ENCODE data around the gene RCHY1.
"Not testable (repeated sequence)": the region's sequence is repeated elsewhere in the genome, so short reads cannot be mapped to it uniquely, and the experiment has no call there.

RCHY1 gene

GRCh38 chr4:75514949-75515612 lies 878 bp upstream of the RCHY1 start:
- peak; percentile 60 for DNase-seq

DNA sequence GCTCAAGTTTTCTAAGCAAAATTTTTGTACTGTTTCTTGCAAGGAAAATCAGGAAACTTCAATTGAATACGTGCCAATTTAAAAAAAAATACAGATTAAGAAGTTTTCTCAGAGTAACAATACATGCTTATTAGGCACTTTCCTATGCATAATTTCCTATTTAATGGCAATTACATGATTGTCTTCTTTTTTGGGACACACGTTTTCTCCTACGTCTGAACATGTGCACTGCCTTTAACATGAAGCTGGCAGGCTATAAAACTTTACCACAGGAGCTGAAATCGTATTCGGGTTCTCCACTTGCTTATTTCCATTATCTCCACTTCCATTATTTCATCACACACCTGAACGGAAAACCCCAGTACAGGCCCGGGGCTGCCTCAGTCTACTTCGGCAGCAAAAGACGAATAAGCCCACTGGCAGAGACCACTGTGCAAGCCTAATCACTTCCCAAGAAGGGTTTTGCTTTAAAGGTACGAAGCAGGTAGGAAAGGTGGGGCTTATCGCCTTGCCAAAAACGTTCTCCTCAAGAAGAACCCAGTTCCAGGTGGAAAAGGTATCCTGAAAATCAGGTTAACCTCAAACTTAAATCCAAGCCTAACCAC lies 575 bp downstream of the RCHY1 start:
- DNase-seq, result no peak

- no peak for DNase-seq
These were observed 1.6 kb downstream of the RCHY1 start for GRCh38 chr4:75512386-75513211.

DNA sequence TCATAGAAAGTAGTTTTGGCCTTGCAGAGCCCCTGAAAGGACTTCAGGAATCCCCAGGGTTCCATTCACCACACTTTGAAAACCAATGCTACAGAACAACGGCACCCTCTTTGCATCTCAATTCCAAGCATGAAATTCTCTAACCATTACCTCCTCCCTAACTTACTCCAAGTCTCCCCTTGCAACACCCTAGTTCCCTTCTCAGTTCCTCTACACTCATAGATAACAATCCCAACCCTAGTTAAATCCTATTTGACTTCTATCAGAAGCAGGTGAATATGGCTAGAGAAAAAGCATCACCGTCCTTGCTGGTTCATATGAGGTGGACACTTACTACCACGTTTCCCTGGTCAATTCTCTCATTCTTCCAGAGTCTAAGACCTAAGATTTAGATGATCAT lies 2.4 kb downstream of the RCHY1 start:
- no peak for DNase-seq

- DNase-seq, result not testable (repeated sequence)
These were observed 4.6 kb downstream of the RCHY1 start for GRCh38 chr4:75509592-75509991.

- DNase-seq, result no peak
These were observed 8.6 kb downstream of the RCHY1 start for GRCh38 chr4:75505630-75506029.

DNA sequence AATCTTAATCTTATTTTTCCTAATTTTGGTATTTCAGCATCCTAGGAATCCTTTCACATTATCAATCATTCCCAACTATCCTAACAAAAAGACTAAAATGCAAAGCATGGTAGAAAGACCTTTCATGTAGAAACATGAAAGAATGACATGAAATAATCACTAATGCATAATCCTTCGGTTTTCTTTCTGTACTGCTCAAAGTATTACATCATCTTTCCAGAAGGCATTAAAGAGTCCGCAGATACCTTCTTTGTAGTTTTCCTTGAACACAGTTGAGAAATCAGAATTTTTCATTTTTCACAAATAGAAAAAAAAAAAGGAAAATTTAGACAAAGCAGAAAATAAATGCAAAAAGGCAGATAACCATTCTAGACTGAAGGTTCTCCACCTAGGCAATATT lies 11.5 kb downstream of the RCHY1 start:
- DNase-seq, result no peak

GRCh38 chr4:75499900-75500299 lies 14.3 kb downstream of the RCHY1 start:
- no peak for DNase-seq

- no peak for DNase-seq
These were observed 16.2 kb downstream of the RCHY1 start for GRCh38 chr4:75498041-75498440.

DNA sequence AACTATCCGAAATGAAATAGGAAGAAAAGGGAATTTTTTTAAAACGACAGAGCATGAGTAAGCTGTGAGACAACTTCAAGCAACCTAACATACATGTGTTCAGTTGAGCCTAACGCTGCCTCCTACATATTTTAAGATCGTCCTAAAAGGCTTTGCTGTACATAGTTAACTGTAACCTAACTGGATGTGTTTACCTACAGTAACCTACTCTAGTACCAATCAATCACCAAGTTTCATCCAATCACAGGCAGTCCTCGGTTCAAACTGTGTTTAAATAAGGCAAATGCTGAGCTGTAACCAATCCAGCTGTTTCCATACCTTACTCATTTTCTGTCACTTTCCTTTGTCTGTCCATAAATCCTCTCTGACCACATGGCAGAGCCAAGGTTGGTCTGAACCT lies 17.1 kb downstream of the RCHY1 start:
- no peak for DNase-seq

DNA sequence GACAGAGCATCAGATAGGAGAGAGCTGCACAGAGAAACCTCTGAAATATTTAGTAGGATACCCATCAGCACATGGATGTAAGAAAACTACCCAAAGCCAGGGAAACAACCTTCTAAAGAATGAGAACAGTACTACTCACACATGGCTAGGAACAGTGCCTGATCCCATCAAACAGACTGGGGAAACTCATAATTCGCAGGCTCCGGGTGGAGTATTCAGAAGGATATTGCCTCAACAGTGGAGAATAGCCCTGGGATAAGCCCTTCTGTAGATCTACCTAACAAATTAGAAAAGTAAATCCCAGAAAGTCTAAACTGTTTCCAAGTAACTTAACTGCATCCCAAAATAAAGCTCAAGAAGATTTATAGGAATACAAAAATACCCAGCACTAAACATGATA lies 17.8 kb downstream of the RCHY1 start:
- DNase-seq, result no peak

DNA sequence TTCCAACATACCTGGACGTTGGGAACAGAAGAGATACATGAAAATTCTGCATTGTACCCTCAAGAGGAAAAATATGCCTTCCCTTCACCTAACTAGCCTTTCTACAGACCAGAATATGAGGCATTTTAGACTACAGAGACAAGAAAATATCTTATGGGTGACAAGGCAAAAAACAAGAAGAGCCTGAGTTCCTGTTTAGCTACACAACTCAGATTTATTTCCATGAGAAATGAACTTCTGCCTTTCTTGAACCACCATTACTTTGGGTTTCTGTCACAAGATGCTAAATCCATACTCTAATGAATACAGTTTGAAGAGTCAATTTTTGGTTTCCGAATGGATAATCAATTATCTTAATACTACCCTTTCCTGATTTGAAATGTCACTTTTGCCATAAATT lies 18.7 kb downstream of the RCHY1 start:
- no peak for DNase-seq

DNA sequence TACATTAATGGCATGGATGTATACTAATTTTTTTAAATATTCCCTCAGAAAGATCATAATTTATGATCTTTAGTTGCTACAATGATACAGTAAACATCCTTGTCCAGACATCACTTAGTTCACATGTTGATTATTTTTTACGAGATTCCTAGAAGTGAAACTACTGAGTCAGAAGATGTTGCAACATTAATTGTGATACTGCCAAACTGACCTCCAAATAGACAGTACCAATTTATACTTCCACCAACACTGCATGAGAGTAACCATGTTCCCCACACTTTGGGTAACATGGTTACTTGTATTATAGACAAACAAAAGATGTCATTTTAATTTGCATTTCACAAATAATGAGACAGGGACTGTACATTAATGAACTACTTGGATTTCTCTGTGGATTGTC lies 19.6 kb downstream of the RCHY1 start:
- no peak for DNase-seq

GRCh38 chr4:75490155-75490554 lies 24.0 kb downstream of the RCHY1 start:
- peak; percentile 6 for DNase-seq

DNA sequence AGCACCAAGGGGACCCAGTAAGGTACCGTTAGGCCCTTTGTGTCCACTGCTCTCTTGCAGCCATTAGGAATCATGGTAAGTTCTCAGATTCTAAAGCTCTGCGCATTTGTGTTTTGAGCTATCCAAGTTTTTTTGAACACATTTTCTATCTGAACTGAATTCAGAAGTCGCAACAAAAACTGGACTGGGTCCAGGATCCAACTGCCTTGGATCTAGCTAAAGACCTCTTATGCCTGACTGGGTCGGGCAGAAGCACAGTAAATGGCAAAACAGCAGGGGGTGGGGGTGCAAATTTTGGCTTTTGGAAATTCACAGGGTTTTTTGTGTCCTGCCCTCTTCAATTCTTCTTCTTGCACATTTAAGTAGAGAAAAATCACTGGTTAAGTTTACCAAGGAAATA lies 30.0 kb downstream of the RCHY1 start:
- DNase-seq, result no peak

DNA sequence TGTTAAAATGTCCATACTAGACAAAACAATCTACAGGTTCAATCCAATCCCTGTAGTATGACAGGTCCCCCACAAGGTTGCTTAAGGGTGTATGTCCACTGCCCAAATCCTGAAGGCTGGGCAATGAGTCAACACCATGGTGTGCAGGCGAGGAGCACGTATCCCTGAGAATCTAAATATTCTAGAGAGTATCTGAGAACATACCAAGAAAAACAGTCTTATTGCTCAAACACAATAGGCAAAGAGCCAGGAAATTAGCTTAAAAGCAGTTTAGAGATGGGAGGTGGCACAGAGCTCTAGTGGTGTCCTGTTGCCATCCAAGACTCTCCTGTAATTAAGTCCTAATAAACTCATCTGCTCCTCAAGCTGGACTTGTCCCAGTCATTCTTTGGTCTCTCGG lies 37.0 kb downstream of the RCHY1 start:
- DNase-seq, result no peak

DNA sequence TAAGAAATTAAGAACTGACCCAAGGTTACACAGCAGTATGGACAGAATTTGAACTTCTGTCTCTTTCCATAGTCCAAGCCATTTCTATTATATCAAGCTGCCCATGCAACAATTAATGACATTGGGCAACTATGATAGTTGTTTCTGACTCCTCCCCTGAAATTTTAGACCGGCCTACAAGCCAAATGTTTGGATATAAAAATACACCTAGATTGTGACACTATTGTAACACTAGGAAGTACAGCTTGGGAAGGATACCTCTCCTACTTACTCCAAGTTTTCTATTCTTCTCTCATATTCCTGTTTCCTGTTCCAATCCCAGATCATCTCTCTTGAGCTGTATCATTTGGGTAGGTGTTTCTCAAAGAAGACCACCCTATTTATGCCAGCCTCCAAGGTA lies 43.5 kb downstream of the RCHY1 start:
- DNase-seq, result no peak

DNA sequence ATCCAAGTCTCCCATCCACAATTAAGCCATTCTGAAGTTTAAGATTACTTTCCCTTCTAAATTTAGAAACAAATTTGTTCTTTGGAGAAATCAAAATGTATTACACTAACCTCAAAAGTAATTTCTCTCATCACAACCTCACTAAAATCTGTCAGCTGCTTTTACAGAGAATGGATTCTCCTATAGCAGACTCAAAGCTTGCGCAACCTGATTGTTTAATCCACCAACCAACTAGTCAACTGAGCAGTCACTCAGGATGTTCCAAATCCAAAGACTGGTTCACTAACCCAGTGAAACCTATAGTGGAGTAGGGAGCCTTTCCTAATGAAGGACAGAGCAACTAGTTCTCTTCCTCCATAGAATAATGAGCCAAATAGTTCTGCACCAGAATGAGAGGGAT lies 44.3 kb downstream of the RCHY1 start:
- DNase-seq, result no peak

- DNase-seq, result no peak
These were observed 56.8 kb downstream of the RCHY1 start for GRCh38 chr4:75457365-75457764.

- peak; percentile 8 for DNase-seq
These were observed 80.1 kb downstream of the RCHY1 start for GRCh38 chr4:75434105-75434504.

DNA sequence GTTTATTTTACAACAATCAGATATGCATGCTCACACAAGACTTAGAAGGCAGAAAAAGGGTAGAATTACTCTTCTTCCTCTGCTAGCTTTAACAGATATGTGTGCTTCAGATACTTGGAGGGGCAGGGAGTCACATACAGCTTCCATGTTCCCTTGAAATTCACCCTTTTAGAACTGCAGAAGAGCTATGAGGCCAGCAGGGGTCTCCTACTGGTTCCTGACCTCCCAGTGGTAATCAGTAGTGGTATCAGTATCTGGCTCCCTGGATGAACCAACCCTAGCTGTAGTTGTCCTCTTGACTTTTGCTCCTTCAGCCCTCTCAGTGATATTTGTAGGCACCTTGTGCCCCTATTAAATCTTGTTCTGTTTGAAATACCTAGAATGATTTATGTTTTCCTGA lies 81.5 kb downstream of the RCHY1 start:
- no peak for DNase-seq

DNA sequence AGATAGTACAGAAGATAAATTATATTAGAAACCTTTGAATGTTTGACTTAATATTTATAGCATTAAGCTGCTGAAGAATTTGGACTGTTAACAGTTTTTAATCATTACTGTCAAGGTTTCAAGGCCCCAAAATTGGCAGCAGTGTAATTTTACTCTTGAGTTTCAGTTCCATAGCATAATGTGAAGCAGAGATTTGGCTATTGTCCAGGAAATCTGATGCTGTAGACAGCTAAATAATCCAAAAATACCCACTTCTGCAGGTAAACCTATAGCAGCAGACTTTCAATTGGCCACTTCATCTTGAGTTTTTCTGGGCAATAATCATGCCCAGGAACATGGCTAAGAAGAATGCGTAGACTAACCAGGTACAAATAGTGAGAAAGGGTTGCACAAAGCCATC lies 85.0 kb downstream of the RCHY1 start:
- no peak for DNase-seq
